Measurements from ENCODE around the gene APOL2. TPM values are rescaled to one million over a fixed set of nuclear protein-coding genes. Genes with fewer than 3 reads are reported as not detected.

Gene APOL2
- total RNA-seq, 1 donor from 2014 or later: 12.8 TPM

- no peaks in the 10 kb centered on the region for H3K79me2 ChIP-seq (ENCODE audit: low read depth)
- no peaks in the 10 kb centered on the region for H3K9me3 Mint-ChIP-seq
- H3K4me3 Mint-ChIP-seq: no peak overlapping the region
- H3F3A ChIP-seq (ENCODE audit: low read depth): no peaks in the 10 kb centered on the region
- H3K9ac ChIP-seq: no peak overlapping the region
- TF ChIP-seq CTCF (IDR thresholded peaks at IDR 0.05): no peak
- TF ChIP-seq EZH2phosphoT487 (IDR thresholded peaks at IDR 0.05): no peak
- no peak for TF ChIP-seq EZH2 (IDR thresholded peaks at IDR 0.05)
- no peak overlapping the region for H3K4me2 ChIP-seq
- H3K27me3 ChIP-seq: no peaks in the 10 kb centered on the region
- H4K20me1 ChIP-seq (ENCODE audit: low read depth): no peaks in the 10 kb centered on the region
- no peak overlapping the region for H3K27ac Mint-ChIP-seq
- H3K27me3 Mint-ChIP-seq (ENCODE audit: insufficient read depth, low read depth): peaks cover 6% of the 10 kb centered on the region
- no peak overlapping the region for H3K27ac ChIP-seq
- no peaks in the 10 kb centered on the region for H3K36me3 Mint-ChIP-seq
- DNase-seq (ENCODE audit: low spot score): no peak
- H3K4me1 ChIP-seq: peaks cover 6% of the 10 kb centered on the region
- peaks cover 1% of the 10 kb centered on the region for H3K4me1 Mint-ChIP-seq
- no peaks in the 10 kb centered on the region for H3K9me3 ChIP-seq (ENCODE audit: low read depth)
- no peak overlapping the region for H2AFZ ChIP-seq (replicated peaks)
- no peaks in the 10 kb centered on the region for H3K36me3 ChIP-seq
- H3K4me3 ChIP-seq: no peak overlapping the region
Measured at GRCh38 chr22:36185828-36186624, 53.3 kb downstream of the APOL2 start.

- peak overlapping the region; percentile 55 for H2AFZ ChIP-seq (replicated peaks)
- no peaks in the 10 kb centered on the region for H3K9me3 Mint-ChIP-seq
Measured at GRCh38 chr22:36184433-36185025, 54.8 kb downstream of the APOL2 start.

GRCh38 chr22:36183446-36183845, 55.9 kb downstream of the APOL2 start:
- no peak overlapping the region for H2AFZ ChIP-seq (replicated peaks)
- H3K4me2 ChIP-seq: no peak overlapping the region
- no peaks in the 10 kb centered on the region for H3K36me3 ChIP-seq
- H3F3A ChIP-seq (ENCODE audit: low read depth): no peaks in the 10 kb centered on the region
- H3K4me3 ChIP-seq: no peak overlapping the region
- no peak overlapping the region for H3K27ac ChIP-seq
- Mint-ChIP-seq H3K4me3 (no peak overlapping the region), H3K27ac (no peak overlapping the region), H3K4me1 (peaks cover 2% of the 10 kb centered on the region), H3K36me3 (no peaks in the 10 kb centered on the region), H3K9me3 (no peaks in the 10 kb centered on the region), H3K27me3 (ENCODE audit: insufficient read depth, low read depth) (peaks cover 7% of the 10 kb centered on the region)
- H3K27me3 ChIP-seq: no peaks in the 10 kb centered on the region
- no peaks in the 10 kb centered on the region for H4K20me1 ChIP-seq (ENCODE audit: low read depth)
- no peaks in the 10 kb centered on the region for H3K9me3 ChIP-seq (ENCODE audit: low read depth)
- peaks cover 6% of the 10 kb centered on the region for H3K4me1 ChIP-seq
- no peaks in the 10 kb centered on the region for H3K79me2 ChIP-seq (ENCODE audit: low read depth)
- no peak for DNase-seq (ENCODE audit: low spot score)
- no peak for TF ChIP-seq CTCF (IDR thresholded peaks at IDR 0.05)
- no peak for TF ChIP-seq EZH2phosphoT487 (IDR thresholded peaks at IDR 0.05)
- H3K9ac ChIP-seq: no peak overlapping the region

More at GRCh38 chr22:36184433-36185025, 54.8 kb downstream of the APOL2 start:
- Histone ChIP-seq H3K4me2 (no peak overlapping the region), H3K27me3 (no peaks in the 10 kb centered on the region), H3K9ac (no peak overlapping the region), H3K9me3 (ENCODE audit: low read depth) (no peaks in the 10 kb centered on the region), H3K36me3 (no peaks in the 10 kb centered on the region), H3K79me2 (ENCODE audit: low read depth) (no peaks in the 10 kb centered on the region), H3K4me3 (no peak overlapping the region), H4K20me1 (ENCODE audit: low read depth) (no peaks in the 10 kb centered on the region), H3F3A (ENCODE audit: low read depth) (no peaks in the 10 kb centered on the region), H3K4me1 (peaks cover 6% of the 10 kb centered on the region), H3K27ac (no peak overlapping the region)
- no peak for TF ChIP-seq CTCF (IDR thresholded peaks at IDR 0.05)
- no peak for TF ChIP-seq EZH2 (IDR thresholded peaks at IDR 0.05)
- no peak for TF ChIP-seq EZH2phosphoT487 (IDR thresholded peaks at IDR 0.05)
- no peak overlapping the region for H3K4me3 Mint-ChIP-seq
- no peaks in the 10 kb centered on the region for H3K36me3 Mint-ChIP-seq
- no peak for DNase-seq (ENCODE audit: low spot score)
- H3K4me1 Mint-ChIP-seq: peaks cover 2% of the 10 kb centered on the region
- H3K27me3 Mint-ChIP-seq (ENCODE audit: insufficient read depth, low read depth): peaks cover 7% of the 10 kb centered on the region
- no peak overlapping the region for H3K27ac Mint-ChIP-seq

Measured in neural progenitor cell (in vitro differentiated cells).